ENCODE results near the gene PKP1.

PKP1 gene

DNA sequence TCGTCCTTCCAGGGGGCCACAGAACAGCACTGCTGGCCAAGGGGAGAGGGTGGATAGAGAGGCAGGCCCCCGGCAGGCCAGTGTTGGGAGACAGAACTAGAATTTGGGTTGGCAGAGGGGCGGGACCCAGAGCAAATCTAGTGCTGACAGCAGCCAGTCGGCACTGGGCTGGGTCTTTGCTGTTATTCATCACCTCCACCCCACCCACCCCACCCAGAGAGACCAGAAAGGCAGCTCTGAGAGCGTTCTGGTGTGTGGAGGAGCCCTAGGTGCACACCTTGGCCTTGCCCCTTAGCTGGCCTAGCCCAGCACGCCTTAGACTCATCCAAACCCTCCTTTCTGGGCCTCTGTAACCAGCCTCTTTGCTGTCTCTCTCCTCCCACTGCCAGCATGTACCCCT, 6.4 kb upstream of the PKP1 start:
- ATAC-seq = no peak

DNA sequence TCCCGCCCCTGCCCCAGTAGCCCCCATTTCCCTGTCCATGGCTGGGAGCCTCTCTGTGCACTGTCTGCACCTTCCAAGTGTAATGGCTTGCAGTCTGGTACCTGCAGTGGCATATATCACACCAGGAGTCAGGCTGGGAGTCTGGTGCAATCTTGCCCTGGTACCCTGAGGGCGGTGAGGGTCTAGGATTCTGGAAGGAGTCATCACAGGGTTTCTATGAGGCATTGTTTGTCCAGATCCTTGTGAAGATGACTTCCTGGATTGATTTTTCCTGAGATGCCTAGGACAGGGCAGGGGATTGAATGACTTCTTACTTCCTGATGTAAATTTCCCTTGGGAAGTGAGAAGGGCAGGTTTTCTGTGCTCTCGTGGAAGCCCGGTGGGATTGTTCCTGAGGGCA, 5.9 kb upstream of the PKP1 start:
- TF ChIP-seq TSHZ2 (CRISPR knock-in tag; IDR thresholded peaks at IDR 0.05) (no peak), ZNF565 (CRISPR knock-in tag; conservative IDR thresholded peaks at IDR 0.05; ENCODE audit: low read depth) (no peak), OSR1 (CRISPR knock-in tag; IDR thresholded peaks at IDR 0.05) (no peak), ZC3H10 (CRISPR knock-in tag; IDR thresholded peaks at IDR 0.05) (no peak), TOX (CRISPR knock-in tag; IDR thresholded peaks at IDR 0.05; ENCODE audit: borderline replicate concordance) (no peak), CREB5 (CRISPR knock-in tag; IDR thresholded peaks at IDR 0.05; ENCODE audit: low read depth) (no peak), GLIS3 (CRISPR knock-in tag; IDR thresholded peaks at IDR 0.05) (no peak), ISL1 (CRISPR knock-in tag; IDR thresholded peaks at IDR 0.05) (no peak), POU6F1 (CRISPR knock-in tag; IDR thresholded peaks at IDR 0.05; ENCODE audit: borderline replicate concordance, low read depth) (no peak), PPARA (CRISPR knock-in tag; IDR thresholded peaks at IDR 0.05; ENCODE audit: borderline replicate concordance) (no peak), RARB (CRISPR knock-in tag; IDR thresholded peaks at IDR 0.05) (no peak), ESRRG (CRISPR knock-in tag; IDR thresholded peaks at IDR 0.05) (no peak), CSDC2 (CRISPR knock-in tag; IDR thresholded peaks at IDR 0.05) (no peak)
- TF ChIP-seq, protein P1, sequence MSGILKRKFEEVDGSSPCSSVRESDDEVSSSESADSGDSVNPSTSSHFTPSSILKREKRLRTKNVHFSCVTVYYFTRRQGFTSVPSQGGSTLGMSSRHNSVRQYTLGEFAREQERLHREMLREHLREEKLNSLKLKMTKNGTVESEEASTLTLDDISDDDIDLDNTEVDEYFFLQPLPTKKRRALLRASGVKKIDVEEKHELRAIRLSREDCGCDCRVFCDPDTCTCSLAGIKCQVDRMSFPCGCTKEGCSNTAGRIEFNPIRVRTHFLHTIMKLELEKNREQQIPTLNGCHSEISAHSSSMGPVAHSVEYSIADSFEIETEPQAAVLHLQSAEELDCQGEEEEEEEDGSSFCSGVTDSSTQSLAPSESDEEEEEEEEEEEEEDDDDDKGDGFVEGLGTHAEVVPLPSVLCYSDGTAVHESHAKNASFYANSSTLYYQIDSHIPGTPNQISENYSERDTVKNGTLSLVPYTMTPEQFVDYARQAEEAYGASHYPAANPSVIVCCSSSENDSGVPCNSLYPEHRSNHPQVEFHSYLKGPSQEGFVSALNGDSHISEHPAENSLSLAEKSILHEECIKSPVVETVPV (CRISPR knock-in tag; IDR thresholded peaks at IDR 0.05) = no peak
- ATAC-seq = no peak

More for the DNA sequence above, 6.4 kb upstream of the PKP1 start:
- TF ChIP-seq ZC3H10 (CRISPR knock-in tag; IDR thresholded peaks at IDR 0.05) = no peak

GRCh38 chr1:201279313-201279712, 4.0 kb upstream of the PKP1 start:
- no peak for TF ChIP-seq TOX (CRISPR knock-in tag; IDR thresholded peaks at IDR 0.05; ENCODE audit: borderline replicate concordance)
- ATAC-seq = no peak

DNA sequence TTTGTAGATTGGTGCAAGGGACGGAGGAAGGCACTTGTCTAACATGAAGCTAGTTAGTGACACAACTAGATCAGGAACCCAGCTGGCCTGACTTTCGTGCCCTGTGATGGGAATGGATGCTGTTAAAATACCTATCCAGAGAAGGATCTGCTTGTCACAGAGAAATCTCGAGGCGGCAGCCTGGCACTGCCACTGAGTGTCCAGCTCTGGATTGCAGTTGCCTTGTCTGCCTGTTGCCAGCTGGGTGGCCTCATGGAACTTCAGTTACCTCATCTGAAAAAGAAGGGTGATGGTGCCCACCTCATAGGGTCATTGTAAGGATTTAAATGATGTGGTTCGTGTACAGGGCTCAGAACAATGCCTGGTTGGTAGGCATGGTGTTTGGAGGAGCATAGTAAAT, 2.4 kb upstream of the PKP1 start:
- no peak for ATAC-seq
- TF ChIP-seq PATZ1 (CRISPR knock-in tag; IDR thresholded peaks at IDR 0.05; ENCODE audit: borderline replicate concordance) (no peak), ESRRG (CRISPR knock-in tag; IDR thresholded peaks at IDR 0.05) (no peak), ZNF70 (CRISPR knock-in tag; IDR thresholded peaks at IDR 0.05) (no peak), POU6F1 (CRISPR knock-in tag; IDR thresholded peaks at IDR 0.05; ENCODE audit: borderline replicate concordance, low read depth) (no peak), ZNF565 (CRISPR knock-in tag; conservative IDR thresholded peaks at IDR 0.05; ENCODE audit: low read depth) (no peak), ZC3H10 (CRISPR knock-in tag; IDR thresholded peaks at IDR 0.05) (no peak), ZFP30 (CRISPR knock-in tag; IDR thresholded peaks at IDR 0.05) (no peak), GLIS3 (CRISPR knock-in tag; IDR thresholded peaks at IDR 0.05) (no peak), ISL1 (CRISPR knock-in tag; IDR thresholded peaks at IDR 0.05) (no peak), PPARA (CRISPR knock-in tag; IDR thresholded peaks at IDR 0.05; ENCODE audit: borderline replicate concordance) (no peak), RARB (CRISPR knock-in tag; IDR thresholded peaks at IDR 0.05) (no peak), CREB5 (CRISPR knock-in tag; IDR thresholded peaks at IDR 0.05; ENCODE audit: low read depth) (no peak), TCF4 (CRISPR knock-in tag; IDR thresholded peaks at IDR 0.05; ENCODE audit: borderline replicate concordance) (no peak)
- TF ChIP-seq, protein P1 (CRISPR knock-in tag; IDR thresholded peaks at IDR 0.05) = no peak

Measured in SK-N-SH treated with all-trans-retinoic acid at 6 μM for 48 hours (cell line).